ENCODE data around the gene STAG1. TPM values are rescaled to one million over a fixed set of nuclear protein-coding genes. Genes with fewer than 3 reads are reported as not detected.

The STAG1 gene
- total and polyA plus RNA-seq, 2 of the 13 experiments (the other 11 are each of a cell fraction or from before 2014, with no cell fraction given) = 6.2 to 25.9 TPM

- Histone ChIP-seq H3K27ac (ENCODE audit: extremely low read length, insufficient read depth, low read length) (no peak overlapping the region), H3K4me1 (ENCODE audit: insufficient read depth, low read length) (peaks cover 9% of the 10 kb centered on the region), H3K4me3 (replicated peaks in 1 of 3; ENCODE audit: insufficient read depth in 1 of 3, low read depth in 2 of 3, low read length in 3 of 3) (no peak overlapping the region), H3K36me3 (replicated peaks in 1 of 2; ENCODE audit: control insufficient read depth in 1 of 2, insufficient read depth in 2 of 2, low read length in 2 of 2) (no peaks in the 10 kb centered on the region), H3K9ac (ENCODE audit: insufficient read depth, low read depth, low read length) (no peak overlapping the region), H3K4me2 (ENCODE audit: low read depth, low read length) (no peak overlapping the region), H3K27me3 (ENCODE audit: control insufficient read depth in 1 of 2, insufficient read depth in 2 of 2, low read length in 2 of 2) (no peaks in the 10 kb centered on the region), H3K9me3 (ENCODE audit: low read length) (no peaks in the 10 kb centered on the region), H2AFZ (ENCODE audit: low read length) (no peak overlapping the region), H3K79me2 (ENCODE audit: insufficient read depth, low read length) (peaks cover 54% of the 10 kb centered on the region), H4K20me1 (ENCODE audit: insufficient read depth, low read length) (no peaks in the 10 kb centered on the region; the same call in 1 of the 2 replicates)
- ATAC-seq (no peak), DNase-seq (ENCODE audit: low spot score) (no peak), FAIRE-seq (no peak)
- in situ Hi-C loops (cut with HindIII; ENCODE audit: extremely low pct_ligation_motif_present, low pct_unique_long_range_greater_than_20kb) = no loop called here
- intact Hi-C loops (cut with micrococcal nuclease; ENCODE audit: unreplicated experiment) = no loop called here
- 98% methylated on average over 5 of the region's 5 CpGs for WGBS (ENCODE audit: low lambda C conversion rate)
- no TSS peak for BruUV-seq (replicated peaks)
- CTCF ChIA-PET (ENCODE audit: low intra/inter-chr PET ratio, low total read pairs) = no interaction called here
- POLR2A ChIA-PET = no interaction called here
- TF ChIP-seq ESRRA (CRISPR knock-in tag; IDR thresholded peaks at IDR 0.05; ENCODE audit: low read depth) (no peak), ZNF224 (CRISPR knock-in tag; IDR thresholded peaks at IDR 0.05) (no peak), ZMYM2 (CRISPR knock-in tag; IDR thresholded peaks at IDR 0.05) (no peak), NR1H2 (CRISPR knock-in tag; IDR thresholded peaks at IDR 0.05; ENCODE audit: borderline replicate concordance, low read depth) (no peak), ZNF703 (CRISPR knock-in tag; IDR thresholded peaks at IDR 0.05; ENCODE audit: borderline replicate concordance) (no peak), ZBTB1 (CRISPR knock-in tag; IDR thresholded peaks at IDR 0.05; ENCODE audit: borderline replicate concordance) (no peak), IRX3 (CRISPR knock-in tag; IDR thresholded peaks at IDR 0.05; ENCODE audit: borderline replicate concordance, low read depth) (no peak), AGO2 (optimal IDR thresholded peaks at IDR 0.05; ENCODE audit: low read depth, low read length) (no peak), ZNF687 (CRISPR knock-in tag; IDR thresholded peaks at IDR 0.05) (no peak), RFXAP (CRISPR knock-in tag; IDR thresholded peaks at IDR 0.05; ENCODE audit: borderline replicate concordance) (no peak), NFATC3 (CRISPR knock-in tag; IDR thresholded peaks at IDR 0.05) (no peak)
- TF ChIP-seq, protein P1, sequence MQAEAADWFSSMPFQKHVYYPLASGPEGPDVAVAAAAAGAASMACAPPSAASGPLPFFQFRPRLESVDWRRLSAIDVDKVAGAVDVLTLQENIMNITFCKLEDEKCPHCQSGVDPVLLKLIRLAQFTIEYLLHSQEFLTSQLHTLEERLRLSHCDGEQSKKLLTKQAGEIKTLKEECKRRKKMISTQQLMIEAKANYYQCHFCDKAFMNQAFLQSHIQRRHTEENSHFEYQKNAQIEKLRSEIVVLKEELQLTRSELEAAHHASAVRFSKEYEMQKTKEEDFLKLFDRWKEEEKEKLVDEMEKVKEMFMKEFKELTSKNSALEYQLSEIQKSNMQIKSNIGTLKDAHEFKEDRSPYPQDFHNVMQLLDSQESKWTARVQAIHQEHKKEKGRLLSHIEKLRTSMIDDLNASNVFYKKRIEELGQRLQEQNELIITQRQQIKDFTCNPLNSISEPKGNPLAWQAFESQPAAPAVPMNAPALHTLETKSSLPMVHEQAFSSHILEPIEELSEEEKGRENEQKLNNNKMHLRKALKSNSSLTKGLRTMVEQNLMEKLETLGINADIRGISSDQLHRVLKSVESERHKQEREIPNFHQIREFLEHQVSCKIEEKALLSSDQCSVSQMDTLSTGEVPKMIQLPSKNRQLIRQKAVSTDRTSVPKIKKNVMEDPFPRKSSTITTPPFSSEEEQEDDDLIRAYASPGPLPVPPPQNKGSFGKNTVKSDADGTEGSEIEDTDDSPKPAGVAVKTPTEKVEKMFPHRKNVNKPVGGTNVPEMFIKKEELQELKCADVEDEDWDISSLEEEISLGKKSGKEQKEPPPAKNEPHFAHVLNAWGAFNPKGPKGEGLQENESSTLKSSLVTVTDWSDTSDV (CRISPR knock-in tag; IDR thresholded peaks at IDR 0.05) = no peak
- TF ChIP-seq, protein P2, sequence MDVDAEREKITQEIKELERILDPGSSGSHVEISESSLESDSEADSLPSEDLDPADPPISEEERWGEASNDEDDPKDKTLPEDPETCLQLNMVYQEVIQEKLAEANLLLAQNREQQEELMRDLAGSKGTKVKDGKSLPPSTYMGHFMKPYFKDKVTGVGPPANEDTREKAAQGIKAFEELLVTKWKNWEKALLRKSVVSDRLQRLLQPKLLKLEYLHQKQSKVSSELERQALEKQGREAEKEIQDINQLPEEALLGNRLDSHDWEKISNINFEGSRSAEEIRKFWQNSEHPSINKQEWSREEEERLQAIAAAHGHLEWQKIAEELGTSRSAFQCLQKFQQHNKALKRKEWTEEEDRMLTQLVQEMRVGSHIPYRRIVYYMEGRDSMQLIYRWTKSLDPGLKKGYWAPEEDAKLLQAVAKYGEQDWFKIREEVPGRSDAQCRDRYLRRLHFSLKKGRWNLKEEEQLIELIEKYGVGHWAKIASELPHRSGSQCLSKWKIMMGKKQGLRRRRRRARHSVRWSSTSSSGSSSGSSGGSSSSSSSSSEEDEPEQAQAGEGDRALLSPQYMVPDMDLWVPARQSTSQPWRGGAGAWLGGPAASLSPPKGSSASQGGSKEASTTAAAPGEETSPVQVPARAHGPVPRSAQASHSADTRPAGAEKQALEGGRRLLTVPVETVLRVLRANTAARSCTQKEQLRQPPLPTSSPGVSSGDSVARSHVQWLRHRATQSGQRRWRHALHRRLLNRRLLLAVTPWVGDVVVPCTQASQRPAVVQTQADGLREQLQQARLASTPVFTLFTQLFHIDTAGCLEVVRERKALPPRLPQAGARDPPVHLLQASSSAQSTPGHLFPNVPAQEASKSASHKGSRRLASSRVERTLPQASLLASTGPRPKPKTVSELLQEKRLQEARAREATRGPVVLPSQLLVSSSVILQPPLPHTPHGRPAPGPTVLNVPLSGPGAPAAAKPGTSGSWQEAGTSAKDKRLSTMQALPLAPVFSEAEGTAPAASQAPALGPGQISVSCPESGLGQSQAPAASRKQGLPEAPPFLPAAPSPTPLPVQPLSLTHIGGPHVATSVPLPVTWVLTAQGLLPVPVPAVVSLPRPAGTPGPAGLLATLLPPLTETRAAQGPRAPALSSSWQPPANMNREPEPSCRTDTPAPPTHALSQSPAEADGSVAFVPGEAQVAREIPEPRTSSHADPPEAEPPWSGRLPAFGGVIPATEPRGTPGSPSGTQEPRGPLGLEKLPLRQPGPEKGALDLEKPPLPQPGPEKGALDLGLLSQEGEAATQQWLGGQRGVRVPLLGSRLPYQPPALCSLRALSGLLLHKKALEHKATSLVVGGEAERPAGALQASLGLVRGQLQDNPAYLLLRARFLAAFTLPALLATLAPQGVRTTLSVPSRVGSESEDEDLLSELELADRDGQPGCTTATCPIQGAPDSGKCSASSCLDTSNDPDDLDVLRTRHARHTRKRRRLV (CRISPR knock-in tag; IDR thresholded peaks at IDR 0.05) = no peak
Observed at GRCh38 chr3:136720091-136720490, 32.1 kb downstream of the STAG1 start.

All from HepG2 (cell line).